PFSK-1 (cell line): ENCODE results near the gene SCAF1.

Experiments used
- POLR2AphosphoS5 ChIP-seq: IDR thresholded peaks from 2 replicates; pipeline ENCODE4 v1.6.1; 2012; ENCODE audit warnings: low read depth, mild to moderate bottlenecking, control low read depth, low read length, moderate library complexity
- TAF1 ChIP-seq: IDR thresholded peaks from 2 replicates; pipeline ENCODE4 v1.6.1; 2012; ENCODE audit warnings: low read length, control low read depth, borderline replicate concordance; ENCODE audit not compliant: insufficient read depth

DNA sequence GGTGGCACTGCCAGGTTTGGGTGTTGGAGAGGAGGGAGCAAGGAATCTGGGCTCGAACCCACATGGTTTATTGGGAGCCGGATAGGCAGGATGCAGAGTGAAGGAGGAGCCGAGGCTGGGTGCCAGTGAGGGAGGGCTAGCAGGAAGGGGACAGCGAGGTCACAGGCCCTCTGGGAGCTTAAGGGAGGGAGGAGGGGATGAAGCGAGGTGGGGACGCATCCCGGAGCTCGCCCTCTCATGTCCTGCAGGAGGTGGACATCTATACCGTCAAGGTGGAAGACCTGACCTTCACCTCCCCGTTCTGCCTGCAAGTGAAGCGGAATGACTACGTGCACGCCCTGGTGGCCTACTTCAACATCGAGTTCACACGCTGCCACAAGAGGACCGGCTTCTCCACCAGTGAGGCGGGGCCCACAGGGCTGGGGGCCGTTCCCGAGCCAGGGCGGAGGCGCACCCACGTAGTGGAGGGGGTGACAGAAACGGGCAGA lies 43.9 kb downstream of the SCAF1 start:
- TF ChIP-seq POLR2AphosphoS5 (no peak), TAF1 (no peak)
